ENCODE measurements around the gene PSG5. TPM values are rescaled to one million over a fixed set of nuclear protein-coding genes. Genes with fewer than 3 reads are reported as not detected.
"Not testable (repeated sequence)": the region's sequence is repeated elsewhere in the genome, so short reads cannot be mapped to it uniquely, and the experiment has no call there.

The PSG5 gene
- total RNA-seq, 3 donors from 2014 or later = not detected

DNA sequence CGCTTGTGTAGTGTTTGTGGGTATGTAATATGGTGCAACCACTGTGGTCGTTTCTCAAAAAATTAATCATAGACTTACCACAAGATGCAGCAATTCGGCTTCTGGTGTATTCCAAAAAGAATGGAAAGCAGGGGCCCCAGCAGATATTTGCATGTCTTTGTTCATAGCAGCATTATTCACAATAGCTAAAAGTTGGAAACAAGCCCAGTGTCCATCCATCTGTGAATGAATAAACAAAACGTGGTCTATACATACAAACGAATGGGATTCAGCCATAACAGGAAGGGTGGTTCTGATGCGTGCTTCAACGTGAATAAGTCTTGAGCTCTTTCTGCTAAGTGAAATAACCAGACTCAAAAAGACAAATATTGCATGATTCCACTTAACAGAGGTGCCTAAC, 36.5 kb downstream of the PSG5 start:
- peaks cover 12% of the 10 kb centered on the region for H3K27me3 Mint-ChIP-seq (ENCODE audit: low read depth)
- not testable (repeated sequence) for H3K4me3 Mint-ChIP-seq; H3K9me3 Mint-ChIP-seq; ATAC-seq; H3K4me1 Mint-ChIP-seq (ENCODE audit: low read depth); H3K36me3 Mint-ChIP-seq (ENCODE audit: insufficient read depth); DNase-seq

DNA sequence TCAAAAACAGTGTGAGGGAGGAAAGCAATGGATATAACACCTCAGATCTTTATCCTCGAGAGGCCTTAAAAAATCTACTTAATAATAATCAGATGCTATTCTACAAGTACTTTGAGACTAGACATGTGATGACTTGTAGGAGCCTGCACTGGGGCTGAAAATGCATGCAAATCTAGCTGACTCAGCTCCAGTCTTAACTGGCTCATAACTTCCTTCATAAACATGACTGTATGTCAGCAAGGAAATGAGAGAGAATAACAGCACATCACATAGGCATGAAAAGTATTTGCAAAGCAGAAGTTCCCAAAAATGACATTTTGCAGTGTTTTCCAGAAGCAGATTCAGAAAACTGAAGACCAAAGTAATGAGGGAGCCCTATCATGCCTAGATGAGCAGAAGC, 38.1 kb downstream of the PSG5 start:
- Mint-ChIP-seq H3K27me3 (ENCODE audit: low read depth) (peaks cover 12% of the 10 kb centered on the region), H3K4me1 (ENCODE audit: low read depth) (no peaks in the 10 kb centered on the region), H3K9me3 (no peaks in the 10 kb centered on the region), H3K4me3 (no peak overlapping the region), H3K36me3 (ENCODE audit: insufficient read depth) (no peaks in the 10 kb centered on the region)
- ATAC-seq = no peak
- no peak for DNase-seq

DNA sequence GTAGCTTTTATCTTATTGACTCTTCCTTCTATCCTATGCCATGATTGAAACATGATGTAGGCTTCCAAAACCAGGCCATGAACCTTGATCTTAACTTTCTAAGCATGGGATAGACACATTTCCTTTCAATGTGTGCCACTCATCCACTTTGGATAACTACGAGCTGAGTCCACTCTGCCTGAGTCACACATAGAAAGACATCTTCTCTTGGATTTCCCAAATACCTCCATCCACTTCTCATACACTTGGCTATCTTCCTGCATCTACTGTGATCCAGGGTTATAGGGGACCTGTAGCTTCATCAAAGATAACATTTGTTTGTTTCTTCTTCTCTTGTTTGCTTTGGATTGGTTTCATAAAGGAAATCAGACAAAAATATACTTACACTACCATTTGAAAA, 44.6 kb downstream of the PSG5 start:
- peaks cover 12% of the 10 kb centered on the region for H3K27me3 Mint-ChIP-seq (ENCODE audit: low read depth)
- H3K4me3 Mint-ChIP-seq; H3K4me1 Mint-ChIP-seq (ENCODE audit: low read depth); DNase-seq; H3K36me3 Mint-ChIP-seq (ENCODE audit: insufficient read depth); ATAC-seq: not testable (repeated sequence)
- peaks cover 16% of the 10 kb centered on the region for H3K9me3 Mint-ChIP-seq

DNA sequence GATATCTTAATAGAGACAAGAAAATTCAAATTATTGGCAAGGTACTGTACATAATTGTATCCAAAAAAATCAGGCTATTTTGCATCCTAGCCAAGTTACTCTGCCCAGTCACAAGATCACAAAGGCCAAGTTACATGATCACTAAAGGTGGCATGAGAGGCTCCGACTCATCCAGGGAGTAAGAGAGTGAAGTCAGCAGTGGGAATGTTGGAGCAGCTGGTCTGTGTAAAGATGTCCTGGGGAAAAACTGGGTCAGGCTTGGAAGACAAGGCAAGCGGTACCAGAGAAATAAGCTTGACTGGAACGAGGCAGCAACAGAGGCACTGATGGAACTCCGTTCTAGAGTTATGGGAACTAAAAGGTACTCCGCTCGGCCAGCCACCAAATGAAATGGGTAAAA, 53.6 kb downstream of the PSG5 start:
- Mint-ChIP-seq H3K4me1 (ENCODE audit: low read depth) (no peaks in the 10 kb centered on the region), H3K27me3 (ENCODE audit: low read depth) (peaks cover 9% of the 10 kb centered on the region), H3K9me3 (no peaks in the 10 kb centered on the region), H3K36me3 (ENCODE audit: insufficient read depth) (no peaks in the 10 kb centered on the region), H3K4me3 (no peak overlapping the region)
- no peak for ATAC-seq
- no peak for DNase-seq

DNA sequence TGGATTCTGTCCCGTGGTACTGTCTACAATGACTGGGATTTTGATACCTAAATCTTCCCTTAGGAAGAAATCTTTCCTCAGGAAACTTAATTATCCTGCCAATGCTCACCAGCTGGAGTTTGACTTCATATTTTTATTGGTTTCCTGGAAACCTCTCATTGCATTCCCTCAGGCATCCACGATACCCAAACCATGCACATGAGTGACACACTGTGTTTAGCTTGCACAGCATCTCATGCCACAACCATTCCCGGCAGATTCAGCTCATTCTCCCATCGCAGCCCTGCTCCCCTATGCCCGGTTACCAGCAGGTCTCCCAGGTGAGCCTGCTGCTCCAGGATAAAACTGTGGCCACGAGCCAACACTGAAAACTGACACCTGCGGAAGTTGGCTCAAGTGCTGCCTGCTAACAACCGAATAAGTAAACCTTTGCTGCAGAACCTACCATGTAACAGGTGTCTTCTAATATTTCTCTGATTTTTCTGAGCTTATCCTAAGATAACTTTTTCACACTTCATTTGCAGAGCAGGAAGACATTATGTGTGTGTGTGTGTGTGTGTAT, 55.0 kb downstream of the PSG5 start:
- DNase-seq; H3K4me1 Mint-ChIP-seq (ENCODE audit: low read depth); H3K4me3 Mint-ChIP-seq; H3K9me3 Mint-ChIP-seq; H3K27me3 Mint-ChIP-seq (ENCODE audit: low read depth); ATAC-seq; H3K36me3 Mint-ChIP-seq (ENCODE audit: insufficient read depth): not testable (repeated sequence)

DNA sequence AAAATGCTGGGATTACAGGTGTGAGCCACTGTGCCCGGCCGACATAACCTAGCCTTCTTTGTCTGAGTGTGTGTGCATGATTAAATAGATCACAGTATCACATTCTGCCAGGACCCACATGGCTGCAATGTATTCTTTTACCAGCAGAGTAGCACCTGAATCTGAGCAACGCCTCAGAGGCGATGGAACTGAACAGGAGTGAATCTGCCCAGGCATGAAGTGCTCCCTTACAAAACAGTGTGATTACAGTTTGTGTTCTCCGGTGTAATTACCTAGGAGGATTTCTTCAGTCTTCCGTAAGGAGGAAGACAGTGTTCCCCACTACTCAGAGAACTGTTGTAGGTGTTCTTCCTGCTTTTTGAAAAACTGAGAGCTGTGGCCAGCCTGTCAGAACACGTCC, 57.1 kb downstream of the PSG5 start:
- not testable (repeated sequence) for H3K27me3 Mint-ChIP-seq (ENCODE audit: low read depth); DNase-seq; H3K9me3 Mint-ChIP-seq; H3K36me3 Mint-ChIP-seq (ENCODE audit: insufficient read depth); ATAC-seq; H3K4me1 Mint-ChIP-seq (ENCODE audit: low read depth); H3K4me3 Mint-ChIP-seq

DNA sequence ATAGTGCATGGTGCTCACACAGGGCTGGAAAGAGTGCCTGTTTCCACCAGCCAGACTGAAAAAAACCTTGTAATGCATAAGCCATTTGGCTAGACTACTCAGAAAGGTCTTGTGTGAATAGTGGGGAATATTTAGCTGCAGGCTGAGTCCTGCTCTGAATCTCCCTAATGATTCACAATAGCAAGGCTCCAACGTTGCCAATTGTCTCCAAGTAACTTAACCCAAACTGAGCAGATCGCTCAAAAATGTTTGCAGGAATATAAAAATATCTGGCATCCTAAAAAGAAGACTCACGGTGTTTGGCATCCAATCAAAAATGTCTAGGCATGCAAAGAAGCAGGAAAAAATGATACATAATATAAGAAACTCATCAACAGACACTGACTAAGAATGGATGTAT, 59.0 kb downstream of the PSG5 start:
- not testable (repeated sequence) for H3K36me3 Mint-ChIP-seq (ENCODE audit: insufficient read depth); DNase-seq; H3K4me3 Mint-ChIP-seq; H3K4me1 Mint-ChIP-seq (ENCODE audit: low read depth); H3K9me3 Mint-ChIP-seq; H3K27me3 Mint-ChIP-seq (ENCODE audit: low read depth); ATAC-seq

DNA sequence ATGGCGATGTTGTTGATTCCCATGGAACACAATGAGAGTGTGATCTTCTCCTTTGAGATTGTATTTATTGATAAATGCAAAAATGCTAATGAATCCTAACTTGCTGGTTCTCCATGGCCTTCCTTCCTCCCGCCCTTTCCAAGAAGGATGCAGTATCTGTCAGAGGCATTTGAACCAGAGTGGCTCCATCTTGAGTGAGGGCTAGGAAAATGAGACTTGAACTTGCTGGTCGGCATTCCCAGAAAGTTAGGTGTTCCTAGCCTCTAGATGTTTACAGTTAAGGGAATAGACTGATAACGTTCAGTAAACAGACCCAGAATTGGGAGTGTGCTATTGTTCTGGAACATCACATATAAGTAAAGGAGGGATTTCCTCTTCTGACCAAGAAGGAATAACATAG, 59.6 kb downstream of the PSG5 start:
- peaks cover 4% of the 10 kb centered on the region for H3K9me3 Mint-ChIP-seq
- DNase-seq = no peak
- peaks cover 11% of the 10 kb centered on the region for H3K27me3 Mint-ChIP-seq (ENCODE audit: low read depth)
- H3K4me1 Mint-ChIP-seq (ENCODE audit: low read depth) = no peaks in the 10 kb centered on the region
- no peak for ATAC-seq
- H3K36me3 Mint-ChIP-seq (ENCODE audit: insufficient read depth) = no peaks in the 10 kb centered on the region
- H3K4me3 Mint-ChIP-seq = no peak overlapping the region

DNA sequence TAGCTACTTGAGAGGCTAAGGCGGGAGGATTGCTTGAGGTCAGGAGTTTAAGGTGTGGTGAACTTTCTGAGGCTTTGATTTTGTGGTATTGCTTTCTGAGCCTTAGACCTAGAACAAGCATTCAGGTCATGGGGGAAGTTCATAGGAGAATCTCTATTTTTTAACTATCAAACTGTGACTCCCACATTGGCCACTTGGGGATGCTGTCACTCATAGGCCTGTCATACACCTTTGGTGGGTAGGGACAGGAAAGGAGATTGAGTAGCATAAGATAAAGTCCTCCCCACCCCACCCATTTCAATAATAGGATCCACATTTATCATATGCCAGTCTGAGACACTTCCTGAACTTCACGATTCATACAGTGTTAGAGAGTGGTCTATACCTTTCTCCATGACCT, 62.0 kb downstream of the PSG5 start:
- H3K36me3 Mint-ChIP-seq (ENCODE audit: insufficient read depth) = no peaks in the 10 kb centered on the region
- ATAC-seq (no peak), DNase-seq (no peak)
- no peaks in the 10 kb centered on the region for H3K4me1 Mint-ChIP-seq (ENCODE audit: low read depth)
- no peak overlapping the region for H3K4me3 Mint-ChIP-seq
- peaks cover 7% of the 10 kb centered on the region for H3K9me3 Mint-ChIP-seq
- H3K27me3 Mint-ChIP-seq (ENCODE audit: low read depth) = peaks cover 9% of the 10 kb centered on the region

DNA sequence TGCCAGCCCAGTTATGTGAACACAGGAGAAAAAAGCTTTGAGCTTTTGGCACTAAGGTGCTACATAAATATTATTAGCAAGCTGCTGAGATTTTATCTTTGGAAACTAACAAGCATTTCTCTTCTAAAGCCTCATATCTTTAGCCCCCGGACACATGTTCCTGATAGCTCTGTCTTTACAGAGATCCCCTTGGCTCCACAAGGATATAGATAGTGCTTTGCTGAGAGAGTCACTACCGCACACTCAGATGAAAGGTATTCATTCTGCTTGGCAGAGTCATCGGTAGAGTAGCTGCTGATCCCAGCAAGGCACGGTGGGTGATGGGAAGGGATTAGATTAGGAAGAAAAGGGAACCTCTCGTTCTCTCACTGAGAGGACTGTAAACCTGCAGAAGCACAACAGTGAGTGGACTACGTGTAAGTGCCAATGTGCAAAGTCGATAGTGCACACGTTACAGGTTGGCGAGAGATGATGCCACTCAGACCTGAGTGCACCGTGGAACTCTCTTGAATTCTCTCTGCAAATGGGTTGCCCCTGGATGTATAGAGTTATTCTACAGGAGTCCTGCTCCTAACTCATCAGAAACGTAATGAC, 65.8 kb downstream of the PSG5 start:
- H3K4me1 Mint-ChIP-seq (ENCODE audit: low read depth); H3K27me3 Mint-ChIP-seq (ENCODE audit: low read depth); ATAC-seq; H3K36me3 Mint-ChIP-seq (ENCODE audit: insufficient read depth); DNase-seq; H3K4me3 Mint-ChIP-seq: not testable (repeated sequence)
- H3K9me3 Mint-ChIP-seq = peaks cover 11% of the 10 kb centered on the region

DNA sequence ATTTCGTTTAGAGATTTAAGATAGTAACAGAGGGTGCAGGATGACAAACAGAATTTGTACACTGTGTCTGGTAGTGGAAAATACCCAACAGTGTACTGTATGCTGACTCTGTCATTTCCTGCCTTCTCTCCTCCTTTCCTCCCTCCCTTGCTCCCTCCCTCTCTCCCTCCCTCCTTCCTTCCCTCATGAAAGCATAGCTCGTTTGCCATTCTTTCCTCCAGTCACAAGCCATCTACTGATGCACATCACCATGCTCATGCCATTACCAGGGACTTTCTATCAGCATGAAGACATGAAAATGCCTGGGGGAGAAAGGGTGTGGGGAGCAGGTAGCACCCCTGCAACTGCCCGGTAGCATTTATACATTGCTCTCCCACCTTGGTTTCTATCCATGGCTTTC, 66.8 kb downstream of the PSG5 start:
- not testable (repeated sequence) for H3K4me1 Mint-ChIP-seq (ENCODE audit: low read depth); H3K36me3 Mint-ChIP-seq (ENCODE audit: insufficient read depth); DNase-seq; H3K27me3 Mint-ChIP-seq (ENCODE audit: low read depth); H3K4me3 Mint-ChIP-seq; ATAC-seq
- H3K9me3 Mint-ChIP-seq = peaks cover 16% of the 10 kb centered on the region

Other genes with a start within 250 kb of the PSG5 start
- gene PSG7, start 249.3 kb downstream of the PSG5 start, total RNA-seq = not detected
- gene PSG11, start 160.1 kb downstream of the PSG5 start, total RNA-seq = not detected
- not detected for gene PSG2, start 103.8 kb downstream of the PSG5 start, total RNA-seq
- not detected for gene PSG4, start 19.1 kb upstream of the PSG5 start, total RNA-seq
- not detected for gene PSG9, start 83.0 kb upstream of the PSG5 start, total RNA-seq
- not detected for gene CD177, start 167.2 kb upstream of the PSG5 start, total RNA-seq
- not detected for gene TEX101, start 228.4 kb upstream of the PSG5 start, total RNA-seq